MM.1S (cell line): ENCODE results near the gene HNRNPDL.

Source experiments
- DNase-seq: peaks from one replicate; pipeline ENCODE4 v3.0.0-alpha.2; 2015
- H2AFZ ChIP-seq: fragments of 300-600 bp; sonication (generic); 2 replicates; pipeline ENCODE4 v1.6.0; 2016; ENCODE audit warnings: antibody characterized with exemption, low read length
- H3F3A ChIP-seq: fragments of 300-600 bp; sonication (generic); 2 replicates; pipeline ENCODE4 v1.6.1; 2016; ENCODE audit warnings: mild to moderate bottlenecking, antibody characterized with exemption, low read length, moderate library complexity, mixed read lengths; ENCODE audit not compliant: insufficient read depth
- H3K27ac ChIP-seq: fragments of 300-600 bp; sonication (generic); 2 replicates; pipeline ENCODE4 v1.5.1; 2016; ENCODE audit warnings: mild to moderate bottlenecking, low read length
- H3K27me3 ChIP-seq: fragments of 300-600 bp; sonication (generic); replicated peaks from 2 replicates; pipeline ENCODE4 v1.6.0; 2016; ENCODE audit warnings: low read length; ENCODE audit not compliant: insufficient read depth
- H3K36me3 ChIP-seq: fragments of 300-600 bp; sonication (generic); replicated peaks from 2 replicates; pipeline ENCODE4 v1.6.1; 2016; ENCODE audit warnings: mild to moderate bottlenecking, low read length, mixed read lengths; ENCODE audit not compliant: insufficient read depth
- H3K4me1 ChIP-seq: fragments of 300-600 bp; sonication (generic); 2 replicates; pipeline ENCODE4 v1.6.1; 2016; ENCODE audit warnings: low read length, mixed read lengths
- H3K4me2 ChIP-seq: fragments of 300-600 bp; sonication (generic); 2 replicates; pipeline ENCODE4 v1.6.0; 2016; ENCODE audit warnings: low read depth, low read length
- H3K4me3 ChIP-seq: fragments of 300-600 bp; sonication (generic); 2 replicates; pipeline ENCODE4 v1.5.1; 2016; ENCODE audit warnings: low read length, mixed read lengths
- H3K79me2 ChIP-seq: fragments of 300-600 bp; sonication (generic); 2 replicates; pipeline ENCODE4 v1.6.1; 2016; ENCODE audit warnings: mixed run types, low read length, mixed read lengths
- H3K9ac ChIP-seq: fragments of 300-600 bp; sonication (generic); 2 replicates; pipeline ENCODE4 v1.6.1; 2016; ENCODE audit warnings: low read length, mixed read lengths
- H3K9me2 ChIP-seq: fragments of 300-600 bp; sonication (generic); replicated peaks from 2 replicates; pipeline ENCODE4 v1.6.1; 2016; ENCODE audit warnings: mild to moderate bottlenecking, low read length, mixed read lengths; ENCODE audit not compliant: insufficient read depth
- H3K9me3 ChIP-seq: fragments of 300-600 bp; sonication (generic); replicated peaks from 2 replicates; pipeline ENCODE4 v1.6.1; 2016; ENCODE audit warnings: mild to moderate bottlenecking, low read length, mixed read lengths; ENCODE audit not compliant: insufficient read depth
- H4K20me1 ChIP-seq: fragments of 300-600 bp; sonication (generic); 2 replicates; pipeline ENCODE4 v1.6.1; 2016; ENCODE audit warnings: mild to moderate bottlenecking, low read length, moderate library complexity, mixed read lengths; ENCODE audit not compliant: insufficient read depth
- EZH2 ChIP-seq: fragments of 300-600 bp; sonication (generic); optimal IDR thresholded peaks from 2 replicates; pipeline ENCODE3; 2017; ENCODE audit warnings: low read depth, mild to moderate bottlenecking, antibody characterized with exemption, low read length, mixed read lengths
- EZH2phosphoT487 ChIP-seq: fragments of 300-600 bp; sonication (generic); IDR thresholded peaks from 2 replicates; pipeline ENCODE4 v1.6.1; 2018; ENCODE audit warnings: antibody characterized with exemption, low read length
- TF ChIP-seq, protein P1 (sequence below): fragments of 300-600 bp; sonication (generic); IDR thresholded peaks from 2 replicates; pipeline ENCODE4 v1.5.1; 2016; ENCODE audit warnings: antibody characterized with exemption, low read length, mixed read lengths

HNRNPDL gene

DNA sequence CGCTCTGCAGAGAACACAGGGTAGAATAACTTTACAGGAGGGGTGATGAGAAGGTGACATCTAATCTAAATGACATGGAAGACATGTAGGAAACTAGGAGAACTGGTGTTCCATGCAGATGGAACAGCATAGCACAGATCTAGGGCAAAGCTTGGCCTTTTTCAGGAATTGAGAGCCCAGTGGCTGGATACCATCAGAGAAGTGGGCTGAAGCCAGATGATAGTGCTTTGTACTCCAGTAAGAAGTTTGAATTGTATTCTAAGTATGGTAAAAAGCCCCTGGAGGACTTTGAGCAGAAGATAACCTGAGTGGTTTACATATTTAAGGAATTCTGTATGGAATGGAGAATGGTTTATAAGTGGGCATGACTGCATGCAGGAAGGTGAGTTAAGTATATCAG lies 33.0 kb upstream of the HNRNPDL start:
- no peaks in the 10 kb centered on the region; the same call in 1 of the 2 replicates for H3F3A ChIP-seq
- H3K9me3 ChIP-seq: no peaks in the 10 kb centered on the region
- H4K20me1 ChIP-seq: no peaks in the 10 kb centered on the region
- no peaks in the 10 kb centered on the region; the same call in 1 of the 2 replicates for H3K36me3 ChIP-seq
- H3K9me2 ChIP-seq: no peaks in the 10 kb centered on the region
- H3K4me1 ChIP-seq: no peaks in the 10 kb centered on the region
- no peak overlapping the region for H3K9ac ChIP-seq
- TF ChIP-seq, protein P1, sequence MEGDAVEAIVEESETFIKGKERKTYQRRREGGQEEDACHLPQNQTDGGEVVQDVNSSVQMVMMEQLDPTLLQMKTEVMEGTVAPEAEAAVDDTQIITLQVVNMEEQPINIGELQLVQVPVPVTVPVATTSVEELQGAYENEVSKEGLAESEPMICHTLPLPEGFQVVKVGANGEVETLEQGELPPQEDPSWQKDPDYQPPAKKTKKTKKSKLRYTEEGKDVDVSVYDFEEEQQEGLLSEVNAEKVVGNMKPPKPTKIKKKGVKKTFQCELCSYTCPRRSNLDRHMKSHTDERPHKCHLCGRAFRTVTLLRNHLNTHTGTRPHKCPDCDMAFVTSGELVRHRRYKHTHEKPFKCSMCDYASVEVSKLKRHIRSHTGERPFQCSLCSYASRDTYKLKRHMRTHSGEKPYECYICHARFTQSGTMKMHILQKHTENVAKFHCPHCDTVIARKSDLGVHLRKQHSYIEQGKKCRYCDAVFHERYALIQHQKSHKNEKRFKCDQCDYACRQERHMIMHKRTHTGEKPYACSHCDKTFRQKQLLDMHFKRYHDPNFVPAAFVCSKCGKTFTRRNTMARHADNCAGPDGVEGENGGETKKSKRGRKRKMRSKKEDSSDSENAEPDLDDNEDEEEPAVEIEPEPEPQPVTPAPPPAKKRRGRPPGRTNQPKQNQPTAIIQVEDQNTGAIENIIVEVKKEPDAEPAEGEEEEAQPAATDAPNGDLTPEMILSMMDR: no peak
- TF ChIP-seq EZH2 (no peak), EZH2phosphoT487 (no peak)
- no peak overlapping the region for H3K27ac ChIP-seq
- H3K27me3 ChIP-seq: no peaks in the 10 kb centered on the region
- H3K4me2 ChIP-seq: no peak overlapping the region
- H3K4me3 ChIP-seq: no peak overlapping the region
- H3K79me2 ChIP-seq: no peaks in the 10 kb centered on the region
- no peak overlapping the region for H2AFZ ChIP-seq
- DNase-seq: no peak

DNA sequence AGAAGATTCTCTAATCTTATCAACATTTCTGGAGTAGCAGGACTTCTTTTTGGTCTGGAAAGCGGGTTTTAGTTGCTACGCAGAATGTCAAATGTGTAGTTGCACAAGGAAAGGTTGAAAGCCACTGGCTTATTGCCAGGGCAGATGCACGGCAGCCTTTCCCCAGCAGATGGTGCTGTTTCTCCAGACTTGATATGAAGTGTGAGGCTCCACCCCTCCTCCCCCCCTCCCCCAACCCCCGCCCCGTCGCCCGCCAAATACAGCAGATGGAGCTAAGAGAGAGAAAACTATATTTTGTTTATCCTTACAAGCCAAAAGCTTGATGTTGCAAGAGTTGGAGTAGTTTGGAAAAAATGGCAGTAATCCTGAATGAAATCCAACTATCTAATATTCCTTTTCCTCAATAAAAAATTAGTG lies 32.2 kb upstream of the HNRNPDL start:
- Histone ChIP-seq H4K20me1 (no peaks in the 10 kb centered on the region), H3K27ac (no peak overlapping the region), H3K9me2 (no peaks in the 10 kb centered on the region), H3K4me1 (no peaks in the 10 kb centered on the region), H3K27me3 (no peaks in the 10 kb centered on the region), H3K4me3 (no peak overlapping the region), H3K9me3 (no peaks in the 10 kb centered on the region), H3K79me2 (no peaks in the 10 kb centered on the region), H3K4me2 (no peak overlapping the region), H3K36me3 (peaks cover 5% of the 10 kb centered on the region; the same call in 1 of the 2 replicates), H3K9ac (no peak overlapping the region), H3F3A (no peaks in the 10 kb centered on the region; the same call in 1 of the 2 replicates), H2AFZ (no peak overlapping the region)
- DNase-seq: peak; percentile 77
- TF ChIP-seq, protein P1: peak; percentile 55
- no peak for TF ChIP-seq EZH2phosphoT487

GRCh38 chr4:82461710-82462109 lies 31.4 kb upstream of the HNRNPDL start:
- Histone ChIP-seq H3K4me3 (no peak overlapping the region), H3F3A (no peaks in the 10 kb centered on the region; the same call in 1 of the 2 replicates), H3K27me3 (no peaks in the 10 kb centered on the region), H3K4me1 (no peaks in the 10 kb centered on the region), H3K9ac (no peak overlapping the region), H2AFZ (no peak overlapping the region), H3K79me2 (no peaks in the 10 kb centered on the region), H3K27ac (no peak overlapping the region), H3K4me2 (no peak overlapping the region), H3K9me2 (no peaks in the 10 kb centered on the region), H3K9me3 (no peaks in the 10 kb centered on the region), H3K36me3 (peaks cover 6% of the 10 kb centered on the region; the same call in 1 of the 2 replicates), H4K20me1 (no peaks in the 10 kb centered on the region)
- TF ChIP-seq, protein P1: no peak
- no peak for TF ChIP-seq EZH2phosphoT487
- DNase-seq: no peak
